Loucy (cell line): ENCODE data around the gene PLXNB2.

Source experiments
- EZH2phosphoT487 ChIP-seq: fragments of 200-600 bp; IDR thresholded peaks from 2 replicates; pipeline ENCODE4 v1.6.1; 2018; ENCODE audit warnings: antibody characterized with exemption, mild to moderate bottlenecking, moderate library complexity, borderline replicate concordance
- TF ChIP-seq, protein P1 (sequence below): fragments of 200-600 bp; sonication (generic); conservative IDR thresholded peaks from 2 replicates; pipeline ENCODE4 v1.5.1; 2014; ENCODE audit warnings: mild to moderate bottlenecking, antibody characterized with exemption, low read length

GRCh38 chr22:50281384-50281760 lies 26.1 kb downstream of the PLXNB2 start:
- TF ChIP-seq, protein P1, sequence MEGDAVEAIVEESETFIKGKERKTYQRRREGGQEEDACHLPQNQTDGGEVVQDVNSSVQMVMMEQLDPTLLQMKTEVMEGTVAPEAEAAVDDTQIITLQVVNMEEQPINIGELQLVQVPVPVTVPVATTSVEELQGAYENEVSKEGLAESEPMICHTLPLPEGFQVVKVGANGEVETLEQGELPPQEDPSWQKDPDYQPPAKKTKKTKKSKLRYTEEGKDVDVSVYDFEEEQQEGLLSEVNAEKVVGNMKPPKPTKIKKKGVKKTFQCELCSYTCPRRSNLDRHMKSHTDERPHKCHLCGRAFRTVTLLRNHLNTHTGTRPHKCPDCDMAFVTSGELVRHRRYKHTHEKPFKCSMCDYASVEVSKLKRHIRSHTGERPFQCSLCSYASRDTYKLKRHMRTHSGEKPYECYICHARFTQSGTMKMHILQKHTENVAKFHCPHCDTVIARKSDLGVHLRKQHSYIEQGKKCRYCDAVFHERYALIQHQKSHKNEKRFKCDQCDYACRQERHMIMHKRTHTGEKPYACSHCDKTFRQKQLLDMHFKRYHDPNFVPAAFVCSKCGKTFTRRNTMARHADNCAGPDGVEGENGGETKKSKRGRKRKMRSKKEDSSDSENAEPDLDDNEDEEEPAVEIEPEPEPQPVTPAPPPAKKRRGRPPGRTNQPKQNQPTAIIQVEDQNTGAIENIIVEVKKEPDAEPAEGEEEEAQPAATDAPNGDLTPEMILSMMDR, result no peak
- no peak for TF ChIP-seq EZH2phosphoT487
